AG04450 (cell line): ENCODE measurements around the gene DLEU7. TPM values are rescaled to one million over a fixed set of nuclear protein-coding genes. Genes with fewer than 3 reads are reported as not detected.

ENCODE experiments used
- CTCF ChIA-PET: fragments of 300-600, 350-600 bp; formaldehyde crosslinking; extraction: SDS; loops from one replicate; lab custom pipeline; 2022; ENCODE audit warnings: antibody characterized with exemption, inconsistent platforms; lab: Charles Lee
- POLR2A ChIA-PET: fragments of 350-600 bp; formaldehyde crosslinking; extraction: SDS; loops from one replicate; lab custom pipeline; 2021; ENCODE audit warnings: antibody characterized with exemption, inconsistent platforms; lab: Yijun Ruan, JAX
- DNase-seq: peaks from one replicate; pipeline ENCODE4 v3.0.0-alpha.2; 2011; ENCODE audit warnings: low read depth, low spot score
- H3K27ac ChIP-seq: one replicate; pipeline ENCODE4 v1.5.1; 2012; ENCODE audit warnings: low read depth, low read length, control low read depth
- H3K27me3 ChIP-seq: one replicate; pipeline ENCODE4 v1.6.0; 2012; ENCODE audit warnings: low read length; ENCODE audit not compliant: control insufficient read depth, insufficient read depth
- H3K4me3 ChIP-seq: 2 replicates; pipeline ENCODE4 v1.5.1; 2011; ENCODE audit warnings: mild to moderate bottlenecking, low read depth, low read length, control low read depth
- H3K9me3 ChIP-seq: 2 replicates; pipeline ENCODE4 v1.5.1; 2012; ENCODE audit warnings: low read length; ENCODE audit not compliant: control insufficient read depth, insufficient read depth
- CTCF ChIP-seq: IDR thresholded peaks from 2 replicates; pipeline ENCODE4 v1.5.1; 2011; ENCODE audit warnings: low read depth, low read length, control low read depth, inconsistent platforms
- polyA plus RNA-seq: library from polyadenylated mRNA; depleted of rRNA; stranded (reverse); fragments of >200 nt; gene quantifications from 2 replicates; pipeline ENCODE4 v1.2.3, GENCODE V29; 2011

DLEU7 gene
- polyA plus RNA-seq, 1 experiment: not detected

- POLR2A ChIA-PET: no interaction called here
- Histone ChIP-seq H3K27me3 (peaks cover 3% of the 10 kb centered on the region), H3K27ac (no peak overlapping the region), H3K4me3 (no peak overlapping the region), H3K9me3 (no peaks in the 10 kb centered on the region)
- DNase-seq: no peak
- TF ChIP-seq CTCF: no peak
- CTCF ChIA-PET: interaction anchor here (0.6 to 1.0 kb wide), 5 partner anchors 10 to 835 kb away, joined by 3 to 4 read pairs (median 3); no protein-coding TSS in a partner anchor
Measured at GRCh38 chr13:50810468-50810867, 33.0 kb downstream of the DLEU7 start.

GRCh38 chr13:50809133-50810090 is 34.1 kb downstream of the DLEU7 start:
- Histone ChIP-seq H3K4me3 (no peak overlapping the region), H3K27ac (no peak overlapping the region), H3K27me3 (peaks cover 3% of the 10 kb centered on the region), H3K9me3 (0 out of 2 replicates have a peak, but pooled peaks cover 2% of the 10 kb centered on the region)
- POLR2A ChIA-PET: no interaction called here
- TF ChIP-seq CTCF: no peak
- CTCF ChIA-PET: interaction anchor here (0.6 to 1.9 kb wide), 5 partner anchors 8 to 833 kb away, joined by 3 to 8 read pairs (median 3); no protein-coding TSS in a partner anchor
- DNase-seq: no peak

- CTCF ChIA-PET: interaction anchor here (0.6 to 2.7 kb wide), 5 partner anchors 189 to 1135 kb away, joined by 3 to 16 read pairs (median 4); no protein-coding TSS in a partner anchor
- peaks cover 3% of the 10 kb centered on the region for H3K27me3 ChIP-seq
- H3K27ac ChIP-seq: no peak overlapping the region
- DNase-seq: no peak
- 0 out of 2 replicates have a peak, but pooled peaks cover 2% of the 10 kb centered on the region for H3K9me3 ChIP-seq
- POLR2A ChIA-PET: no interaction called here
- TF ChIP-seq CTCF: no peak
- no peak overlapping the region for H3K4me3 ChIP-seq
Measured at GRCh38 chr13:50805805-50806204, 37.7 kb downstream of the DLEU7 start.

GRCh38 chr13:50801087-50801931 is 42.2 kb downstream of the DLEU7 start:
- H3K4me3 ChIP-seq: no peak overlapping the region
- ChIA-PET CTCF (interaction anchor here (0.6 to 2.4 kb wide), 22 partner anchors 9 to 1131 kb away, joined by 3 to 30 read pairs (median 4); partner anchors contain the start of gene TRIM13), POLR2A (interaction anchor here (0.6 kb wide), 1 partner anchor 444 kb away, joined by 3 read pairs; no protein-coding TSS in a partner anchor)
- H3K9me3 ChIP-seq: 0 out of 2 replicates have a peak, but pooled peaks cover 2% of the 10 kb centered on the region
- TF ChIP-seq CTCF: peak; percentile 85
- H3K27me3 ChIP-seq: no peaks in the 10 kb centered on the region
- H3K27ac ChIP-seq: no peak overlapping the region
- peak; percentile 37 for DNase-seq
